SU-DHL-6 (cell line): ENCODE results near the gene PLIN3.
"Not testable (repeated sequence)": the region's sequence is repeated elsewhere in the genome, so short reads cannot be mapped to it uniquely, and the experiment has no call there.

ENCODE experiments used
- H2AFZ ChIP-seq: fragments of 200-600 bp; sonication (generic); 2 replicates; pipeline ENCODE4 v1.6.1; 2014; ENCODE audit warnings: low read depth, mild to moderate bottlenecking, moderate library complexity, mixed read lengths, antibody characterized with exemption, low read length; ENCODE audit not compliant: severe bottlenecking
- H3F3A ChIP-seq: fragments of 200-600 bp; shearing (Covaris generic); 2 replicates; pipeline ENCODE4 v1.6.0; 2016; ENCODE audit warnings: antibody characterized with exemption, mild to moderate bottlenecking; ENCODE audit not compliant: insufficient read depth
- H3K27ac ChIP-seq: fragments of 200-600 bp; sonication (generic); 2 replicates; pipeline ENCODE4 v1.5.1; 2016; ENCODE audit warnings: low read depth, mild to moderate bottlenecking, low read length, moderate library complexity, mixed read lengths
- H3K27me3 ChIP-seq: fragments of 200-600 bp; sonication (generic), shearing (Covaris generic); 2 replicates; pipeline ENCODE4 v1.6.0; 2014; ENCODE audit warnings: mild to moderate bottlenecking, low read length
- H3K36me3 ChIP-seq: fragments of 200-600 bp; sonication (generic); 2 replicates; pipeline ENCODE4 v1.6.1; 2014; ENCODE audit warnings: mild to moderate bottlenecking, low read length, mixed read lengths
- H3K4me2 ChIP-seq: fragments of 300-600, 200-600 bp; shearing (Covaris generic), sonication (generic); 2 replicates; pipeline ENCODE4 v1.6.0; 2014; ENCODE audit warnings: low read length, low read depth, mild to moderate bottlenecking; ENCODE audit not compliant: poor library complexity, severe bottlenecking
- H3K4me3 ChIP-seq: fragments of 200-600 bp; sonication (generic); 2 replicates; pipeline ENCODE4 v1.5.1; 2014; ENCODE audit warnings: antibody characterized with exemption, low read length, mild to moderate bottlenecking, mixed read lengths; ENCODE audit not compliant: insufficient read depth, poor library complexity, severe bottlenecking
- H3K79me2 ChIP-seq: fragments of 200-600 bp; sonication (generic); 2 replicates; pipeline ENCODE4 v1.6.1; 2014; ENCODE audit warnings: mild to moderate bottlenecking, low read length, moderate library complexity; ENCODE audit not compliant: insufficient read depth
- H3K9ac ChIP-seq: fragments of 200-600 bp; sonication (generic); 2 replicates; pipeline ENCODE4 v1.7.0; 2014; ENCODE audit warnings: mild to moderate bottlenecking, low read length
- H3K9me2 ChIP-seq: fragments of 200-600 bp; sonication (generic); replicated peaks from 2 replicates; pipeline ENCODE4 v1.6.1; 2014; ENCODE audit warnings: low read length; ENCODE audit not compliant: insufficient read depth
- H3K9me3 ChIP-seq: fragments of 200-600 bp; sonication (generic); 2 replicates; pipeline ENCODE4 v1.6.1; 2014; ENCODE audit warnings: low read length, mixed read lengths; ENCODE audit not compliant: insufficient read depth
- H4K20me1 ChIP-seq: fragments of 200-600 bp; sonication (generic); 2 replicates; pipeline ENCODE4 v1.6.1; 2014; ENCODE audit warnings: low read depth, mild to moderate bottlenecking, antibody characterized with exemption, low read length, moderate library complexity, mixed read lengths
- CTCF ChIP-seq: fragments of 200-600 bp; sonication (generic); IDR thresholded peaks from one replicate; pipeline ENCODE4 v1.5.1; 2017; ENCODE audit warnings: antibody characterized with exemption, mild to moderate bottlenecking, low read length, moderate library complexity; ENCODE audit not compliant: insufficient read depth, poor library complexity, severe bottlenecking
- EZH2phosphoT487 ChIP-seq: fragments of 200-600 bp; sonication (generic), shearing (Covaris generic); conservative IDR thresholded peaks from 2 replicates; pipeline ENCODE4 v1.6.1; 2018; ENCODE audit warnings: mild to moderate bottlenecking, antibody characterized with exemption, low read length, moderate library complexity, mixed read lengths

PLIN3 gene

GRCh38 chr19:4896372-4896771 lies 28.9 kb upstream of the PLIN3 start:
- Histone ChIP-seq H3K36me3 (no peaks in the 10 kb centered on the region), H4K20me1 (no peaks in the 10 kb centered on the region), H3K79me2 (no peaks in the 10 kb centered on the region), H3K9me3 (no peaks in the 10 kb centered on the region), H2AFZ (no peak overlapping the region), H3F3A (no peaks in the 10 kb centered on the region), H3K27ac (no peak overlapping the region), H3K27me3 (no peaks in the 10 kb centered on the region), H3K9me2 (no peaks in the 10 kb centered on the region), H3K4me3 (no peak overlapping the region), H3K4me2 (no peak overlapping the region), H3K9ac (no peak overlapping the region)
- TF ChIP-seq EZH2phosphoT487 (no peak), CTCF (no peak)

- not testable (repeated sequence) for H3F3A ChIP-seq, H3K27ac ChIP-seq, H3K36me3 ChIP-seq, H3K27me3 ChIP-seq, H3K4me2 ChIP-seq, H3K9ac ChIP-seq, H3K9me2 ChIP-seq, H3K9me3 ChIP-seq, H4K20me1 ChIP-seq, H3K79me2 ChIP-seq, H2AFZ ChIP-seq, H3K4me3 ChIP-seq
Measured at GRCh38 chr19:4892962-4893361, 25.5 kb upstream of the PLIN3 start.

GRCh38 chr19:4891066-4891465 lies 23.6 kb upstream of the PLIN3 start:
- Histone ChIP-seq H3K9ac (no peak overlapping the region), H3K4me3 (no peak overlapping the region), H3K79me2 (no peaks in the 10 kb centered on the region), H3K27me3 (no peaks in the 10 kb centered on the region), H3K27ac (no peak overlapping the region), H4K20me1 (no peaks in the 10 kb centered on the region), H3K9me3 (no peaks in the 10 kb centered on the region), H3K9me2 (no peaks in the 10 kb centered on the region), H3K36me3 (no peaks in the 10 kb centered on the region), H3K4me2 (no peak overlapping the region), H3F3A (no peaks in the 10 kb centered on the region), H2AFZ (no peak overlapping the region)
- TF ChIP-seq EZH2phosphoT487 = no peak
- no peak for TF ChIP-seq CTCF

- Histone ChIP-seq H4K20me1 (no peaks in the 10 kb centered on the region), H3K9me2 (no peaks in the 10 kb centered on the region), H3K27ac (no peak overlapping the region), H3F3A (no peaks in the 10 kb centered on the region), H3K27me3 (no peaks in the 10 kb centered on the region), H3K4me2 (no peak overlapping the region), H3K79me2 (no peaks in the 10 kb centered on the region), H2AFZ (no peak overlapping the region), H3K9me3 (no peaks in the 10 kb centered on the region), H3K9ac (no peak overlapping the region), H3K4me3 (no peak overlapping the region), H3K36me3 (no peaks in the 10 kb centered on the region)
- TF ChIP-seq CTCF = no peak
- TF ChIP-seq EZH2phosphoT487 = no peak
Measured at GRCh38 chr19:4889034-4889815, 21.8 kb upstream of the PLIN3 start.

GRCh38 chr19:4887803-4888202 lies 20.3 kb upstream of the PLIN3 start:
- not testable (repeated sequence) for H3K27ac ChIP-seq, H2AFZ ChIP-seq, H3K79me2 ChIP-seq, H3K4me3 ChIP-seq, H3K9me3 ChIP-seq, H3K36me3 ChIP-seq, H3K9me2 ChIP-seq, H4K20me1 ChIP-seq, H3K9ac ChIP-seq, H3F3A ChIP-seq, H3K4me2 ChIP-seq, H3K27me3 ChIP-seq

GRCh38 chr19:4884993-4885392 lies 17.5 kb upstream of the PLIN3 start:
- not testable (repeated sequence) for H3K79me2 ChIP-seq, H4K20me1 ChIP-seq, H3K4me2 ChIP-seq, H3F3A ChIP-seq, H3K9ac ChIP-seq, H3K4me3 ChIP-seq, H3K27me3 ChIP-seq, H2AFZ ChIP-seq, H3K36me3 ChIP-seq, H3K9me2 ChIP-seq, H3K9me3 ChIP-seq, H3K27ac ChIP-seq
